Mesothelial cell of epicardium (in vitro differentiated cells): Measurements from ENCODE around the gene TRERF1. TPM values are rescaled to one million over a fixed set of nuclear protein-coding genes. Genes with fewer than 3 reads are reported as not detected.

Experiments
- DNase-seq, 2 experiments: peaks; one replicate each; pipeline ENCODE4 v3.0.0; 2021; ENCODE audit warnings: low spot score in 2 of 2; ENCODE audit not compliant: unreplicated experiment in 2 of 2
- H3K27ac Mint-ChIP-seq: 2 replicates; pipeline ENCODE4 v1.8.0; 2021; ENCODE audit warnings: mixed read lengths
- H3K27me3 Mint-ChIP-seq: 2 replicates; pipeline ENCODE4 v1.8.0; 2021; ENCODE audit warnings: low read depth, mixed read lengths
- H3K36me3 Mint-ChIP-seq: 2 replicates; pipeline ENCODE4 v1.8.0; 2021; ENCODE audit warnings: mixed read lengths
- H3K4me1 Mint-ChIP-seq: 2 replicates; pipeline ENCODE4 v1.8.0; 2021; ENCODE audit warnings: mixed read lengths
- H3K4me3 Mint-ChIP-seq: 2 replicates; pipeline ENCODE4 v1.8.0; 2021; ENCODE audit warnings: mild to moderate bottlenecking, moderate library complexity, mixed read lengths
- H3K9me3 Mint-ChIP-seq: 2 replicates; pipeline ENCODE4 v1.8.0; 2021; ENCODE audit warnings: mixed read lengths
- CTCF ChIP-seq: fragments of 200-600 bp; sonication (generic); IDR thresholded peaks from one replicate; pipeline ENCODE4 v1.5.0; 2021; ENCODE audit warnings: antibody characterized with exemption; ENCODE audit not compliant: unreplicated experiment
- total RNA-seq: library from RNA; stranded (reverse); gene quantifications from 3 replicates; pipeline ENCODE4 v1.2.1, GENCODE V29; 2021

Gene TRERF1
- total RNA-seq, 1 donor from 2014 or later, result 19.8 TPM

- no peaks in the 10 kb centered on the region for H3K27me3 Mint-ChIP-seq
- DNase-seq, result no peak
- H3K4me3 Mint-ChIP-seq, result no peak overlapping the region
- no peaks in the 10 kb centered on the region for H3K9me3 Mint-ChIP-seq
- peaks cover 16% of the 10 kb centered on the region for H3K4me1 Mint-ChIP-seq
- TF ChIP-seq CTCF, result no peak
- no peak overlapping the region for H3K27ac Mint-ChIP-seq
- H3K36me3 Mint-ChIP-seq, result no peaks in the 10 kb centered on the region
These were observed 82.2 kb downstream of the TRERF1 start for GRCh38 chr6:42369568-42369967.

GRCh38 chr6:42368181-42368580 is 83.5 kb downstream of the TRERF1 start:
- Mint-ChIP-seq H3K4me1 (peaks cover 16% of the 10 kb centered on the region), H3K27ac (peak overlapping the region; percentile 1), H3K36me3 (peaks cover 3% of the 10 kb centered on the region), H3K27me3 (no peaks in the 10 kb centered on the region), H3K9me3 (no peaks in the 10 kb centered on the region), H3K4me3 (no peak overlapping the region)
- DNase-seq, result no peak
- TF ChIP-seq CTCF, result no peak

GRCh38 chr6:42367353-42368011 is 84.2 kb downstream of the TRERF1 start:
- no peak for DNase-seq
- no peak overlapping the region for H3K4me3 Mint-ChIP-seq
- H3K36me3 Mint-ChIP-seq, result peaks cover 3% of the 10 kb centered on the region
- no peaks in the 10 kb centered on the region for H3K27me3 Mint-ChIP-seq
- no peak for TF ChIP-seq CTCF
- H3K27ac Mint-ChIP-seq, result no peak overlapping the region
- no peaks in the 10 kb centered on the region for H3K9me3 Mint-ChIP-seq
- H3K4me1 Mint-ChIP-seq, result peaks cover 16% of the 10 kb centered on the region

GRCh38 chr6:42366999-42367352 is 84.8 kb downstream of the TRERF1 start:
- H3K27ac Mint-ChIP-seq, result no peak overlapping the region
- H3K36me3 Mint-ChIP-seq, result peaks cover 4% of the 10 kb centered on the region
- no peak for DNase-seq
- H3K4me1 Mint-ChIP-seq, result peaks cover 16% of the 10 kb centered on the region
- H3K9me3 Mint-ChIP-seq, result no peaks in the 10 kb centered on the region
- H3K4me3 Mint-ChIP-seq, result no peak overlapping the region
- H3K27me3 Mint-ChIP-seq, result no peaks in the 10 kb centered on the region
- no peak for TF ChIP-seq CTCF

- Mint-ChIP-seq H3K36me3 (peaks cover 11% of the 10 kb centered on the region), H3K4me1 (peaks cover 16% of the 10 kb centered on the region), H3K27ac (no peak overlapping the region), H3K27me3 (no peaks in the 10 kb centered on the region), H3K9me3 (no peaks in the 10 kb centered on the region), H3K4me3 (no peak overlapping the region)
- no peak for DNase-seq
- TF ChIP-seq CTCF, result no peak
These were observed 85.6 kb downstream of the TRERF1 start for GRCh38 chr6:42366011-42366705.
